DOHH2 (cell line): ENCODE data around the gene PRMT2.

ENCODE experiments used
- H3F3A ChIP-seq: fragments of 200-600 bp; sonication (generic), shearing (Covaris generic); 2 replicates; pipeline ENCODE4 v1.6.0; 2016; ENCODE audit warnings: antibody characterized with exemption, mild to moderate bottlenecking; ENCODE audit not compliant: control insufficient read depth, insufficient read depth
- H3K27ac ChIP-seq: fragments of 200-600 bp; sonication (generic); 2 replicates; pipeline ENCODE4 v1.5.1; 2014; ENCODE audit warnings: low read depth, mild to moderate bottlenecking, low read length, moderate library complexity
- H3K27me3 ChIP-seq: fragments of 200-600 bp; sonication (generic); 2 replicates; pipeline ENCODE4 v1.6.1; 2014; ENCODE audit warnings: mild to moderate bottlenecking, low read length, mixed read lengths; ENCODE audit not compliant: control insufficient read depth
- H3K36me3 ChIP-seq: fragments of 200-600 bp; sonication (generic); 2 replicates; pipeline ENCODE4 v1.6.1; 2014; ENCODE audit warnings: mild to moderate bottlenecking, low read length, moderate library complexity, mixed read lengths; ENCODE audit not compliant: control insufficient read depth
- H3K4me1 ChIP-seq: fragments of 200-600 bp; sonication (generic); 2 replicates; pipeline ENCODE4 v1.6.1; 2014; ENCODE audit warnings: mild to moderate bottlenecking, low read length, mixed read lengths; ENCODE audit not compliant: control insufficient read depth
- H3K4me2 ChIP-seq: fragments of 200-600 bp; sonication (generic); 2 replicates; pipeline ENCODE4 v1.6.0; 2014; ENCODE audit warnings: mild to moderate bottlenecking, low read length, moderate library complexity
- H3K4me3 ChIP-seq: fragments of 200-600 bp; sonication (generic); 2 replicates; pipeline ENCODE4 v1.5.1; 2014; ENCODE audit warnings: mild to moderate bottlenecking, low read length, mixed read lengths
- H3K79me2 ChIP-seq: fragments of 200-600 bp; sonication (generic); 2 replicates; pipeline ENCODE4 v1.6.1; 2014; ENCODE audit warnings: mild to moderate bottlenecking, low read length, mixed read lengths; ENCODE audit not compliant: control insufficient read depth
- H3K9me2 ChIP-seq: fragments of 200-600 bp; sonication (generic); replicated peaks from 2 replicates; pipeline ENCODE4 v1.6.1; 2014; ENCODE audit warnings: mild to moderate bottlenecking, low read length, mixed read lengths; ENCODE audit not compliant: control insufficient read depth
- H3K9me3 ChIP-seq: fragments of 200-600 bp; sonication (generic); 2 replicates; pipeline ENCODE4 v1.6.1; 2014; ENCODE audit warnings: antibody characterized with exemption, low read length, mixed read lengths; ENCODE audit not compliant: control insufficient read depth, insufficient read depth
- H4K20me1 ChIP-seq: fragments of 200-600 bp; sonication (generic); 2 replicates; pipeline ENCODE4 v1.6.0; 2014; ENCODE audit warnings: low read depth, mild to moderate bottlenecking, antibody characterized with exemption, low read length, moderate library complexity; ENCODE audit not compliant: control insufficient read depth, insufficient read depth
- EZH2phosphoT487 ChIP-seq: fragments of 200-600 bp; sonication (generic); IDR thresholded peaks from 2 replicates; pipeline ENCODE4 v1.6.1; 2017; ENCODE audit warnings: borderline replicate concordance, mild to moderate bottlenecking, antibody characterized with exemption, low read length, moderate library complexity, mixed read lengths
- TF ChIP-seq, protein P1 (sequence below): fragments of 200-600 bp; sonication (generic); IDR thresholded peaks from one replicate; pipeline ENCODE4 v1.5.1; 2014; ENCODE audit warnings: antibody characterized with exemption, mild to moderate bottlenecking, low read depth, low read length; ENCODE audit not compliant: poor library complexity, severe bottlenecking

Gene PRMT2

DNA sequence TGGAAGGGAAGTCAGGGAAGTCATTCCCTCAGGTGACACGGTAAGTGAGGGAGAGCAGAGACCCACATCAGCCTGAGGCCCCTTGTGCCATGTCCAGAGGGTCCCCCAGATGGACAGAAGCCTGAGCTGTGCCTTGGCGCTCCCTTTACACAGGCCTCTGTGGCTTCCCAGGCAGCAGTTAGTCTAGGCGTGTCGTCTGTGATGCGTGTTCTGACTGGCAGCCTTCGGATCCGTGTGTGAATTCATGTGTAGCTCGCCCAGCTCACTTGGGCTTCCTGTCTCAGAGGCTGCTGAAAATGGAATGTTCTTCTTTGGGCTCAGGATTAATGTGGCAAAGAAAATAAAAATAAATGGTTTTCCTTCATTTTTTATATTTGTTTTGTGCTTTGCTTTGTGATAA lies 28.3 kb downstream of the PRMT2 start:
- no peaks in the 10 kb centered on the region for H3K9me3 ChIP-seq
- H3K4me2 ChIP-seq: no peak overlapping the region
- no peaks in the 10 kb centered on the region for H3F3A ChIP-seq
- H3K27me3 ChIP-seq: peaks cover 12% of the 10 kb centered on the region
- no peaks in the 10 kb centered on the region for H3K36me3 ChIP-seq
- H3K79me2 ChIP-seq: no peaks in the 10 kb centered on the region
- no peak for TF ChIP-seq EZH2phosphoT487
- TF ChIP-seq, protein P1, sequence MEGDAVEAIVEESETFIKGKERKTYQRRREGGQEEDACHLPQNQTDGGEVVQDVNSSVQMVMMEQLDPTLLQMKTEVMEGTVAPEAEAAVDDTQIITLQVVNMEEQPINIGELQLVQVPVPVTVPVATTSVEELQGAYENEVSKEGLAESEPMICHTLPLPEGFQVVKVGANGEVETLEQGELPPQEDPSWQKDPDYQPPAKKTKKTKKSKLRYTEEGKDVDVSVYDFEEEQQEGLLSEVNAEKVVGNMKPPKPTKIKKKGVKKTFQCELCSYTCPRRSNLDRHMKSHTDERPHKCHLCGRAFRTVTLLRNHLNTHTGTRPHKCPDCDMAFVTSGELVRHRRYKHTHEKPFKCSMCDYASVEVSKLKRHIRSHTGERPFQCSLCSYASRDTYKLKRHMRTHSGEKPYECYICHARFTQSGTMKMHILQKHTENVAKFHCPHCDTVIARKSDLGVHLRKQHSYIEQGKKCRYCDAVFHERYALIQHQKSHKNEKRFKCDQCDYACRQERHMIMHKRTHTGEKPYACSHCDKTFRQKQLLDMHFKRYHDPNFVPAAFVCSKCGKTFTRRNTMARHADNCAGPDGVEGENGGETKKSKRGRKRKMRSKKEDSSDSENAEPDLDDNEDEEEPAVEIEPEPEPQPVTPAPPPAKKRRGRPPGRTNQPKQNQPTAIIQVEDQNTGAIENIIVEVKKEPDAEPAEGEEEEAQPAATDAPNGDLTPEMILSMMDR: no peak
- no peak overlapping the region for H3K4me3 ChIP-seq
- H3K9me2 ChIP-seq: no peaks in the 10 kb centered on the region
- no peaks in the 10 kb centered on the region for H4K20me1 ChIP-seq
- no peak overlapping the region for H3K27ac ChIP-seq
- H3K4me1 ChIP-seq: peaks cover 11% of the 10 kb centered on the region

DNA sequence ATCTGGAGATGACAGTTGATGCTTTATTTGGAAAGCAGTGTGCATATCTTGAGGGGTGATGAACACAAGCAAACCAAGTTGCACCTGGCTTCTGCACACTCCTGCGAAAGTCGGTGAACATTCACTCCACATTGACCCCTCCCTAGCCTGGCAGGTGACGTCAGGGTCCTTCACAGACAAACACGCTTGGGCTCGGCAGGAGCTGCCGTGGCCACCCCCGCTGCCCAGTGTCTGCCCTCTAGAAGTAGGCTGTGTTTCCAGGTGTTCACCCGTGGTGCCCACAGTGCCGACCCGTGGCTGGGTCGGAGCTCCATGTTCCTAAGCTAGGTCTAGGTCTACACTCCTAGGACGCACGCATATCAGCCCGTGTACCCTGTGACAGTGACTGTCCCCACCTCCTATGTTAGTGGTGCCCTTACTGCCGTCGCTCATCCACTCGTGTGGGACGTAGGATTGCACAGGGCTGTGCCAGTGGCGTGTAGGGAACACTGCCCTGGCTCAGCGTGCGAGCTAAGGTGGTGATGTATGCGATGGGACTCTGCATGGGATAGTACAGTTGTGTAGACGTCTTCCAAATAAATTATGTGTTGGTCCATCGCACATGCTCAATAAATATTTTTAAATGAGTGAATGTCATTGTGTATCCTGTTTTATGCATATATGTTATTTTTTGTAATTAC lies 29.0 kb downstream of the PRMT2 start:
- Histone ChIP-seq H3K9me3 (no peaks in the 10 kb centered on the region), H3K9me2 (no peaks in the 10 kb centered on the region), H4K20me1 (no peaks in the 10 kb centered on the region), H3K36me3 (no peaks in the 10 kb centered on the region), H3K4me3 (no peak overlapping the region), H3K79me2 (no peaks in the 10 kb centered on the region), H3K27ac (no peak overlapping the region), H3F3A (no peaks in the 10 kb centered on the region), H3K4me2 (no peak overlapping the region), H3K27me3 (peaks cover 12% of the 10 kb centered on the region), H3K4me1 (peaks cover 11% of the 10 kb centered on the region)
- TF ChIP-seq, protein P1: no peak
- TF ChIP-seq EZH2phosphoT487: no peak

DNA sequence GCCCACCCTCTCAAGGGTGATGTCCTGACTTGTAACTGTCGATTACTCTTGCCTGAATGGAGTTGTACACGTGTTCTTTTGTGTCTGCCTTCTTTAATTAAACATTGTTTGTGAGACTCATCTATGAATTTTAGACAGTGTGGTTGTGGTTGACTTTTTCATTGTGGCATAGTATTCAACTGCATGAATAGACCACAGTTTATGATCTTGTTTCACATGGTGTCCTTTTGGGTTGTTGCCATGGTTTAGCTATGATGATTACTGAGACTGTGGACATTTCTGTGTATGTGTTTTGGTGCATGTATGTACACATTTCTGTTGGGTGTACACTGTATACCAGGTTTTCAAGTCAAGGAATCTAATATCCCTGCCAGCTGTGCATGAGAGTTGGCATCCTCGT lies 30.1 kb downstream of the PRMT2 start:
- Histone ChIP-seq H3K36me3 (no peaks in the 10 kb centered on the region), H3K9me2 (no peaks in the 10 kb centered on the region), H4K20me1 (no peaks in the 10 kb centered on the region), H3K4me2 (no peak overlapping the region), H3K27me3 (peaks cover 12% of the 10 kb centered on the region), H3K79me2 (no peaks in the 10 kb centered on the region), H3F3A (no peaks in the 10 kb centered on the region), H3K27ac (no peak overlapping the region), H3K4me1 (peaks cover 11% of the 10 kb centered on the region), H3K9me3 (no peaks in the 10 kb centered on the region), H3K4me3 (no peak overlapping the region)
- no peak for TF ChIP-seq EZH2phosphoT487
- TF ChIP-seq, protein P1: no peak
